CD14-positive monocyte (primary cell): ENCODE data around the gene KIF26B. TPM values are rescaled to one million over a fixed set of nuclear protein-coding genes. Genes with fewer than 3 reads are reported as not detected.

Experiments used
- DNase-seq, 3 donors: peaks; one replicate each; pipeline ENCODE4 v3.0.0-alpha.2; 2011 to 2022
- H2AFZ ChIP-seq: 2 replicates; pipeline ENCODE4 v1.6.0; 2012; ENCODE audit warnings: mild to moderate bottlenecking, low read depth, low read length, inconsistent platforms; ENCODE audit not compliant: insufficient read depth, poor library complexity, severe bottlenecking
- H3K27ac ChIP-seq, 2 donors: 1 replicate in 1 of 2; 2 replicates in 1 of 2; pipeline ENCODE4 v1.5.1; 2012 to 2013; ENCODE audit warnings: low read length in 2 of 2, control low read depth in 1 of 2, inconsistent platforms in 1 of 2, low read depth in 1 of 2, mild to moderate bottlenecking in 1 of 2
- H3K27me3 ChIP-seq, 2 donors: one replicate each; pipeline versions ENCODE4 v1.6.0 to v1.6.1; 2011 to 2013; ENCODE audit warnings: low read length in 2 of 2; ENCODE audit not compliant: control insufficient read depth in 2 of 2, insufficient read depth in 2 of 2
- H3K36me3 ChIP-seq, 2 donors: replicated peaks in 1 of 2; 1 replicate in 1 of 2; 2 replicates in 1 of 2; pipeline versions ENCODE4 v1.5.1 to v1.6.1; 2012 to 2013; ENCODE audit warnings: low read length in 2 of 2, control low read depth in 1 of 2, inconsistent platforms in 1 of 2, mild to moderate bottlenecking in 1 of 2; ENCODE audit not compliant: insufficient read depth in 2 of 2, control insufficient read depth in 1 of 2
- H3K4me1 ChIP-seq, 2 donors: 1 replicate in 1 of 2; 2 replicates in 1 of 2; pipeline versions ENCODE4 v1.5.1 to v1.6.1; 2012 to 2013; ENCODE audit warnings: low read length in 2 of 2, control low read depth in 1 of 2, inconsistent platforms in 1 of 2, mild to moderate bottlenecking in 1 of 2, moderate library complexity in 1 of 2; ENCODE audit not compliant: insufficient read depth in 2 of 2, control insufficient read depth in 1 of 2
- H3K4me2 ChIP-seq: replicated peaks from 2 replicates; pipeline ENCODE3; 2012; ENCODE audit warnings: low read length, moderate library complexity, mild to moderate bottlenecking; ENCODE audit not compliant: poor library complexity, severe bottlenecking; ENCODE audit errors: extremely low read depth
- H3K4me3 ChIP-seq, 3 experiments: fragments of 200-600 bp in 1 of 3; sonication (generic) in 1 of 3; replicated peaks in 1 of 3; 1 replicate in 2 of 3; 2 replicates in 1 of 3; pipeline ENCODE4 v1.5.1; 2011 to 2013; ENCODE audit warnings: low read length in 3 of 3, mild to moderate bottlenecking in 3 of 3, control low read depth in 2 of 3, low read depth in 2 of 3, inconsistent platforms in 1 of 3, moderate library complexity in 1 of 3
- H3K79me2 ChIP-seq: 2 replicates; pipeline ENCODE4 v1.6.0; 2012; ENCODE audit warnings: mild to moderate bottlenecking, control low read depth, inconsistent platforms, low read length, moderate library complexity; ENCODE audit not compliant: insufficient read depth
- H3K9ac ChIP-seq: 2 replicates; pipeline ENCODE4 v1.6.0; 2017; ENCODE audit warnings: low read length, mild to moderate bottlenecking; ENCODE audit not compliant: insufficient read depth, poor library complexity, severe bottlenecking
- H3K9me3 ChIP-seq, 2 donors: replicated peaks in 1 of 2; 1 replicate in 1 of 2; 2 replicates in 1 of 2; pipeline versions ENCODE4 v1.5.1 to v1.6.1; 2012 to 2013; ENCODE audit warnings: low read length in 2 of 2, control low read depth in 1 of 2; ENCODE audit not compliant: control insufficient read depth in 1 of 2, insufficient read depth in 1 of 2
- H4K20me1 ChIP-seq: 2 replicates; pipeline ENCODE4 v1.6.0; 2012; ENCODE audit warnings: mild to moderate bottlenecking, low read length, control low read depth, moderate library complexity; ENCODE audit not compliant: insufficient read depth
- H3K27ac Mint-ChIP-seq, 7 donors: one replicate each; pipeline ENCODE4 v1.8.0; 2020; ENCODE audit warnings: mild to moderate bottlenecking in 7 of 7, mixed read lengths in 7 of 7, moderate library complexity in 6 of 7, inconsistent platforms in 2 of 7
- H3K27me3 Mint-ChIP-seq, 3 donors: one replicate each; pipeline ENCODE4 v1.8.0; 2021 to 2022; ENCODE audit warnings: low read depth in 3 of 3, mild to moderate bottlenecking in 3 of 3, mixed read lengths in 3 of 3, moderate library complexity in 3 of 3, inconsistent platforms in 1 of 3
- H3K36me3 Mint-ChIP-seq, 2 donors: one replicate each; pipeline ENCODE4 v1.8.0; 2020; ENCODE audit warnings: mixed read lengths in 2 of 2, inconsistent platforms in 1 of 2, mild to moderate bottlenecking in 1 of 2
- H3K4me1 Mint-ChIP-seq: one replicate; pipeline ENCODE4 v1.8.0; 2020; ENCODE audit warnings: mild to moderate bottlenecking, mixed read lengths
- H3K4me3 Mint-ChIP-seq, 2 donors: one replicate each; pipeline ENCODE4 v1.8.0; 2020; ENCODE audit warnings: mild to moderate bottlenecking in 2 of 2, mixed read lengths in 2 of 2, moderate library complexity in 1 of 2
- H3K9me3 Mint-ChIP-seq, 7 donors: one replicate each; pipeline ENCODE4 v1.8.0; 2020 to 2022; ENCODE audit warnings: mixed read lengths in 7 of 7, mild to moderate bottlenecking in 6 of 7, moderate library complexity in 6 of 7, inconsistent platforms in 2 of 7
- CTCF ChIP-seq: fragments of 200-600 bp; IDR thresholded peaks from one replicate; pipeline ENCODE4 v1.8.0; 2022; ENCODE audit warnings: antibody characterized with exemption, mild to moderate bottlenecking
- WGBS: methylation state at CpG from one replicate; pipeline ENCODE4 v1.1.5; 2013; ENCODE audit warnings: missing lambda C conversion rate; ENCODE audit not compliant: insufficient coverage; 5-methylcytosine and 5-hydroxymethylcytosine counted together
- intact Hi-C, 2 donors: fragments of 100-400 bp; cut with micrococcal nuclease; formaldehyde crosslinking; loops; one replicate each; pipeline versions ENCODE4 v1.15.0 to v1.15.1; 2023
- polyA plus RNA-seq, 3 donors: library from polyadenylated mRNA; depleted of rRNA in 1 of 3; unstranded in 2 of 3; stranded (reverse) in 1 of 3; fragments of 300-500 nt in 2 of 3; fragments of >200 nt in 1 of 3; fragmentation: Illumina TruSeq in 2 of 3; gene quantifications; 1 replicate in 2 of 3; 2 replicates in 1 of 3; pipeline ENCODE4 v1.2.3, GENCODE V29; 2012 to 2021

KIF26B gene
- polyA plus RNA-seq, 3 donors: 0.01 to 0.05 TPM; not detected in 1

GRCh38 chr1:245454051-245454450, 299.3 kb downstream of the KIF26B start:
- no CpG with 5 or more reads among the region's 2 CpGs for WGBS
- no peaks in the 10 kb centered on the region for H3K36me3 Mint-ChIP-seq
- H3K4me1 Mint-ChIP-seq: peaks cover 15% of the 10 kb centered on the region
- no peak overlapping the region for H3K4me2 ChIP-seq
- peaks cover 0 to under 1% of the 10 kb centered on the region in 2 donors for H3K27me3 ChIP-seq
- no peak overlapping the region for H3K27ac ChIP-seq
- H3K79me2 ChIP-seq: no peaks in the 10 kb centered on the region
- H3K36me3 ChIP-seq: no peaks in the 10 kb centered on the region
- no peaks in the 10 kb centered on the region for H3K9me3 ChIP-seq
- H2AFZ ChIP-seq: no peak overlapping the region
- TF ChIP-seq CTCF: no peak
- intact Hi-C loops: no loop called here
- no peak overlapping the region for H3K9ac ChIP-seq
- H3K4me3 Mint-ChIP-seq: no peak overlapping the region
- DNase-seq: no peak
- no peaks in the 10 kb centered on the region for H4K20me1 ChIP-seq
- H3K27me3 Mint-ChIP-seq: peaks cover 0 to 5% (median 0%) of the 10 kb centered on the region in 3 donors
- no peak overlapping the region for H3K4me3 ChIP-seq
- no peak overlapping the region for H3K27ac Mint-ChIP-seq
- H3K9me3 Mint-ChIP-seq: no peaks in the 10 kb centered on the region
- peaks cover 15 to 17% of the 10 kb centered on the region in 2 donors for H3K4me1 ChIP-seq

DNA sequence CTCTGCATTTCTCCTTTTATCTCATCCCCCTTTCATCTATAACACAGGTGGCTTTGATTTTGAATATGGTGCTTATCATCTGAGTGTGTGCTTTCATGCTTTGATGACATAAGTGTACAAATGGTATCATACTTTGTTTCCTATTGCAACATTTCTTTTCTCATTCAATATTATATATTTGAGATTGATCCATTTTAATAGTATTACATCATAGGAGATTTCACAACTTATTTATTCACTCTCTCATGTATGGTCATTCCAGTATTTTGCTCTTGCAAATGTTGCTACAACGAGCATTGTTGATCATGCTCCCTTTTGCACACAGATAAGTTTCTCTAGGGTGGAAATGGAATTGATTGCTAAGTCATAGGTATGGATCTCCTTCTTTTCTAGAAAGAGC, 302.8 kb downstream of the KIF26B start:
- no peak for TF ChIP-seq CTCF
- Histone ChIP-seq H3K4me2 (no peak overlapping the region), H3K9ac (no peak overlapping the region), H3K4me3 (no peak overlapping the region), H2AFZ (no peak overlapping the region), H3K36me3 (no peaks in the 10 kb centered on the region), H3K9me3 (no peaks in the 10 kb centered on the region), H4K20me1 (no peaks in the 10 kb centered on the region), H3K4me1 (peaks cover 28 to 35% of the 10 kb centered on the region in 2 donors), H3K79me2 (no peaks in the 10 kb centered on the region), H3K27ac (no peak overlapping the region), H3K27me3 (no peaks in the 10 kb centered on the region)
- no peaks in the 10 kb centered on the region for H3K9me3 Mint-ChIP-seq
- H3K27ac Mint-ChIP-seq: no peak overlapping the region
- no CpG with 5 or more reads among the region's 1 CpG for WGBS
- intact Hi-C loops: no loop called here
- peaks cover 0 to 2% (median 0%) of the 10 kb centered on the region in 3 donors for H3K27me3 Mint-ChIP-seq
- DNase-seq: no peak
- H3K4me3 Mint-ChIP-seq: no peak overlapping the region
- peaks cover 34% of the 10 kb centered on the region for H3K4me1 Mint-ChIP-seq
- H3K36me3 Mint-ChIP-seq: no peaks in the 10 kb centered on the region
